GM12891 (cell line): ENCODE data around the gene STMND1.

ENCODE experiments used
- PAX5 ChIP-seq: IDR thresholded peaks from 2 replicates; pipeline ENCODE4 v1.6.1; 2011; ENCODE audit warnings: low read length, moderate library complexity, mild to moderate bottlenecking; ENCODE audit not compliant: insufficient read depth, severe bottlenecking
- POLR2AphosphoS5 ChIP-seq: IDR thresholded peaks from 2 replicates; pipeline ENCODE4 v1.6.1; 2011; ENCODE audit warnings: low read depth, low read length, control low read depth

GRCh38 chr6:17156966-17157365 is 55.1 kb downstream of the STMND1 start:
- no peak for TF ChIP-seq PAX5
- no peak for TF ChIP-seq POLR2AphosphoS5
